DOHH2 (cell line): ENCODE measurements around the gene PPID.
A peak's percentile ranks its signal among the peaks of the same experiment; 100 is the strongest.

ENCODE experiments used
- H3F3A ChIP-seq: fragments of 200-600 bp; sonication (generic), shearing (Covaris generic); 2 replicates; pipeline ENCODE4 v1.6.0; 2016; ENCODE audit warnings: antibody characterized with exemption, mild to moderate bottlenecking; ENCODE audit not compliant: control insufficient read depth, insufficient read depth
- H3K27ac ChIP-seq: fragments of 200-600 bp; sonication (generic); 2 replicates; pipeline ENCODE4 v1.5.1; 2014; ENCODE audit warnings: low read depth, mild to moderate bottlenecking, low read length, moderate library complexity
- H3K27me3 ChIP-seq: fragments of 200-600 bp; sonication (generic); 2 replicates; pipeline ENCODE4 v1.6.1; 2014; ENCODE audit warnings: mild to moderate bottlenecking, low read length, mixed read lengths; ENCODE audit not compliant: control insufficient read depth
- H3K36me3 ChIP-seq: fragments of 200-600 bp; sonication (generic); 2 replicates; pipeline ENCODE4 v1.6.1; 2014; ENCODE audit warnings: mild to moderate bottlenecking, low read length, moderate library complexity, mixed read lengths; ENCODE audit not compliant: control insufficient read depth
- H3K4me1 ChIP-seq: fragments of 200-600 bp; sonication (generic); 2 replicates; pipeline ENCODE4 v1.6.1; 2014; ENCODE audit warnings: mild to moderate bottlenecking, low read length, mixed read lengths; ENCODE audit not compliant: control insufficient read depth
- H3K4me2 ChIP-seq: fragments of 200-600 bp; sonication (generic); 2 replicates; pipeline ENCODE4 v1.6.0; 2014; ENCODE audit warnings: mild to moderate bottlenecking, low read length, moderate library complexity
- H3K4me3 ChIP-seq: fragments of 200-600 bp; sonication (generic); 2 replicates; pipeline ENCODE4 v1.5.1; 2014; ENCODE audit warnings: mild to moderate bottlenecking, low read length, mixed read lengths
- H3K79me2 ChIP-seq: fragments of 200-600 bp; sonication (generic); 2 replicates; pipeline ENCODE4 v1.6.1; 2014; ENCODE audit warnings: mild to moderate bottlenecking, low read length, mixed read lengths; ENCODE audit not compliant: control insufficient read depth
- H3K9me2 ChIP-seq: fragments of 200-600 bp; sonication (generic); replicated peaks from 2 replicates; pipeline ENCODE4 v1.6.1; 2014; ENCODE audit warnings: mild to moderate bottlenecking, low read length, mixed read lengths; ENCODE audit not compliant: control insufficient read depth
- H3K9me3 ChIP-seq: fragments of 200-600 bp; sonication (generic); 2 replicates; pipeline ENCODE4 v1.6.1; 2014; ENCODE audit warnings: antibody characterized with exemption, low read length, mixed read lengths; ENCODE audit not compliant: control insufficient read depth, insufficient read depth
- H4K20me1 ChIP-seq: fragments of 200-600 bp; sonication (generic); 2 replicates; pipeline ENCODE4 v1.6.0; 2014; ENCODE audit warnings: low read depth, mild to moderate bottlenecking, antibody characterized with exemption, low read length, moderate library complexity; ENCODE audit not compliant: control insufficient read depth, insufficient read depth
- EZH2phosphoT487 ChIP-seq: fragments of 200-600 bp; sonication (generic); IDR thresholded peaks from 2 replicates; pipeline ENCODE4 v1.6.1; 2017; ENCODE audit warnings: borderline replicate concordance, mild to moderate bottlenecking, antibody characterized with exemption, low read length, moderate library complexity, mixed read lengths
- TF ChIP-seq, protein P1 (sequence below): fragments of 200-600 bp; sonication (generic); IDR thresholded peaks from one replicate; pipeline ENCODE4 v1.5.1; 2014; ENCODE audit warnings: antibody characterized with exemption, mild to moderate bottlenecking, low read depth, low read length; ENCODE audit not compliant: poor library complexity, severe bottlenecking

Gene PPID

DNA sequence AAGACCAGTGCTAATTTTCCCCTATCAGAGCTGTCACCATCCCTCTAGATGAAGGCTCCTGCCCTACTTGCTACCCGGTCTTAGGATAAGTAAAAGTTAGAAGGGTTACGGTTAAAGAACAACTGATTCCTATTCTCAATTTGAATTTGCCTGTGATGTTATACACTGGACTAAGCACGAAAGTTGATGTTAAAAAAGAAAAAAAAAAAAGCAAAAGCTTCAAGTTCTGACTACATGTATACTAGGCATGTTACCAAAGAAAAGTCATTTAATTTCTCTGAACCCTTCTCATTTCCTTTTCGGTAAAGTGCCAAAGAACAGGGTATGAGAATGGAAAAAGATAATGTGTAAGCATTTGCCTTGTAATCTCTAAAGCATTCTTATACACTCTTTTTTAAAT lies 1.4 kb upstream of the PPID start:
- peaks cover 23% of the 10 kb centered on the region for H3K36me3 ChIP-seq
- H4K20me1 ChIP-seq = no peaks in the 10 kb centered on the region
- no peaks in the 10 kb centered on the region for H3F3A ChIP-seq
- no peak overlapping the region for H3K4me3 ChIP-seq
- no peak for TF ChIP-seq EZH2phosphoT487
- TF ChIP-seq, protein P1, sequence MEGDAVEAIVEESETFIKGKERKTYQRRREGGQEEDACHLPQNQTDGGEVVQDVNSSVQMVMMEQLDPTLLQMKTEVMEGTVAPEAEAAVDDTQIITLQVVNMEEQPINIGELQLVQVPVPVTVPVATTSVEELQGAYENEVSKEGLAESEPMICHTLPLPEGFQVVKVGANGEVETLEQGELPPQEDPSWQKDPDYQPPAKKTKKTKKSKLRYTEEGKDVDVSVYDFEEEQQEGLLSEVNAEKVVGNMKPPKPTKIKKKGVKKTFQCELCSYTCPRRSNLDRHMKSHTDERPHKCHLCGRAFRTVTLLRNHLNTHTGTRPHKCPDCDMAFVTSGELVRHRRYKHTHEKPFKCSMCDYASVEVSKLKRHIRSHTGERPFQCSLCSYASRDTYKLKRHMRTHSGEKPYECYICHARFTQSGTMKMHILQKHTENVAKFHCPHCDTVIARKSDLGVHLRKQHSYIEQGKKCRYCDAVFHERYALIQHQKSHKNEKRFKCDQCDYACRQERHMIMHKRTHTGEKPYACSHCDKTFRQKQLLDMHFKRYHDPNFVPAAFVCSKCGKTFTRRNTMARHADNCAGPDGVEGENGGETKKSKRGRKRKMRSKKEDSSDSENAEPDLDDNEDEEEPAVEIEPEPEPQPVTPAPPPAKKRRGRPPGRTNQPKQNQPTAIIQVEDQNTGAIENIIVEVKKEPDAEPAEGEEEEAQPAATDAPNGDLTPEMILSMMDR = no peak
- peaks cover 26% of the 10 kb centered on the region for H3K27me3 ChIP-seq
- H3K9me3 ChIP-seq = no peaks in the 10 kb centered on the region
- H3K79me2 ChIP-seq = peaks cover 30% of the 10 kb centered on the region
- H3K4me1 ChIP-seq = peaks cover 17% of the 10 kb centered on the region
- no peak overlapping the region for H3K27ac ChIP-seq
- H3K9me2 ChIP-seq = no peaks in the 10 kb centered on the region
- no peak overlapping the region for H3K4me2 ChIP-seq

- peak overlapping the region; percentile 46 for H3K27ac ChIP-seq
- peaks cover 30% of the 10 kb centered on the region for H3K79me2 ChIP-seq
- H3F3A ChIP-seq = no peaks in the 10 kb centered on the region
- no peaks in the 10 kb centered on the region for H4K20me1 ChIP-seq
- TF ChIP-seq, protein P1 = no peak
- no peak for TF ChIP-seq EZH2phosphoT487
- peaks cover 6% of the 10 kb centered on the region for H3K27me3 ChIP-seq
- H3K36me3 ChIP-seq = peaks cover 46% of the 10 kb centered on the region
- H3K4me1 ChIP-seq = peaks cover 17% of the 10 kb centered on the region
- H3K9me3 ChIP-seq = no peaks in the 10 kb centered on the region
- H3K4me3 ChIP-seq = peak overlapping the region; percentile 94
- H3K4me2 ChIP-seq = peak overlapping the region; percentile 99
- H3K9me2 ChIP-seq = no peaks in the 10 kb centered on the region
These were observed 792 bp downstream of the PPID start for GRCh38 chr4:158722291-158722916.

DNA sequence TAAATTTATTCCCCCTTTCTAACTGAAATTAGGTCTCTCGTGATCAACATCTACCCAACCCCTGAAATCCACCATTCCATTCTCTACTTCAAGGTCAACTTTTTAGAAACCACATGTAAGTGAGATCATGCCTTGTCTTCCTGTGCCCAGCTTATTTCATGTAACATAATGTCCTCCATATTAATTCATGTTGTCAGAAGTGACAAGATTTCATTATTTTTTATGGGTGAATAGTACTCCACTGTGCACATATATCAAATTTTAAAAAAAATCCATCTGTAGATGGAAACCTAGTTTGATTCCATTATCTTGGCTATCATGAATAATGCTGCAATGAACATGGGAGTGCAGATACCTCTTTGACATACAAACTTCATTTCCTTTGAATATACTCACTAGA lies 1.5 kb downstream of the PPID start:
- no peaks in the 10 kb centered on the region for H3K9me2 ChIP-seq
- peaks cover 51% of the 10 kb centered on the region for H3K36me3 ChIP-seq
- H3K27ac ChIP-seq = no peak overlapping the region
- H3F3A ChIP-seq = no peaks in the 10 kb centered on the region
- H3K27me3 ChIP-seq = no peaks in the 10 kb centered on the region; the same call in 1 of the 2 replicates
- no peaks in the 10 kb centered on the region for H4K20me1 ChIP-seq
- peak overlapping the region; percentile 99 for H3K4me2 ChIP-seq
- no peak for TF ChIP-seq EZH2phosphoT487
- TF ChIP-seq, protein P1 = no peak
- peak overlapping the region; percentile 94 for H3K4me3 ChIP-seq
- H3K79me2 ChIP-seq = peaks cover 30% of the 10 kb centered on the region
- peaks cover 17% of the 10 kb centered on the region for H3K4me1 ChIP-seq
- H3K9me3 ChIP-seq = no peaks in the 10 kb centered on the region
